GM19025 (cell line): ENCODE data around the gene NPC2.

Experiments used
- ATAC-seq: cut with Tn5 transposase; IDR thresholded peaks from one replicate; pipeline ENCODE4 v1.9.1; 2021; ENCODE audit warnings: mild to moderate bottlenecking, low read depth, moderate library complexity; ENCODE audit not compliant: unreplicated experiment

The NPC2 gene

GRCh38 chr14:74504412-74504811 lies 11.3 kb upstream of the NPC2 start:
- no peak for ATAC-seq

DNA sequence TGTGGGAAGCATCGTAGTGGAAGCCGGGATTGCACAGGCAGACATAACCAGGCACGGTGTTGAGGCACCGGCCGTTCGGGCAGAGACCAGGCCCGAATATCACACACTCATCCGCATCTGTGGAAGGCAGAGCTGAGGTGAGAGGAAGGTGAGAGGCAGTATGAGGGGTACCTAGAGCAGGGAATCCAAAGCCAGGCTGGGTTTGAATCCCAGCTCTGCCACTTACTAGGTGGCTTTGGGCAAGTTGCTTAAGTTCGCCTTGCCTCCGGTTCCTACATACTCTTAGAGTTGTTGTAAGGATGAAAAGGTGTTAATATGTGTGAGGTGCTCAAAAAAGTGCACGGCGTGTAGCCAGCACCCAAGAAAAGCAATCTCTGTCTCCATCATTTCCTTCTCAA lies 10.8 kb upstream of the NPC2 start:
- ATAC-seq, result no peak

GRCh38 chr14:74503291-74503937 lies 10.3 kb upstream of the NPC2 start:
- no peak for ATAC-seq

- ATAC-seq, result no peak
Measured at GRCh38 chr14:74502236-74503019, 9.3 kb upstream of the NPC2 start.

- ATAC-seq, result no peak
Measured at GRCh38 chr14:74501691-74502090, 8.6 kb upstream of the NPC2 start.

DNA sequence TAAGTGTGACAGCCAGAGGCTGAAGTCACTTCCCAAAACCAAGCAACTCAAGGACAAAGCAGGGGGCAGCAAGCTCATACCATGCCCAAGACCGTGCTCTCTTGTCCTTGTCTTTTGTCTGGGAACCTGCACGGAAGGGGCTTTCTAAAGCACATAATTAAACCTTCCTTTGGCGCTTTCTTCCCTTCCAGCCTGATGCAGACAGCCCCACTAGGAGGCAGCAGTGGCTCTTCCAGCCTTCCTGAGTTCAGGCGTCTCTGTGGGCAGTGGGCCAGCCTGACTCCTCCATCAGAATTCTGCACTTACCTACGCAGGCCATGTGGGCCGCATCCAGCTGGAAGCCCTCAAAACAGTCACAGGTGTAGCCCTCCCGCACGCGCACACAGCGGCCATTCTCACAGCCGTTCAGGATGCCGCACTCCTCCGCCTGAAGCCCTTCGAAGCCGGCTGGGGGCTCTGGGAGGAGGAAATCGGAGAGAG lies 8.1 kb upstream of the NPC2 start:
- no peak for ATAC-seq

DNA sequence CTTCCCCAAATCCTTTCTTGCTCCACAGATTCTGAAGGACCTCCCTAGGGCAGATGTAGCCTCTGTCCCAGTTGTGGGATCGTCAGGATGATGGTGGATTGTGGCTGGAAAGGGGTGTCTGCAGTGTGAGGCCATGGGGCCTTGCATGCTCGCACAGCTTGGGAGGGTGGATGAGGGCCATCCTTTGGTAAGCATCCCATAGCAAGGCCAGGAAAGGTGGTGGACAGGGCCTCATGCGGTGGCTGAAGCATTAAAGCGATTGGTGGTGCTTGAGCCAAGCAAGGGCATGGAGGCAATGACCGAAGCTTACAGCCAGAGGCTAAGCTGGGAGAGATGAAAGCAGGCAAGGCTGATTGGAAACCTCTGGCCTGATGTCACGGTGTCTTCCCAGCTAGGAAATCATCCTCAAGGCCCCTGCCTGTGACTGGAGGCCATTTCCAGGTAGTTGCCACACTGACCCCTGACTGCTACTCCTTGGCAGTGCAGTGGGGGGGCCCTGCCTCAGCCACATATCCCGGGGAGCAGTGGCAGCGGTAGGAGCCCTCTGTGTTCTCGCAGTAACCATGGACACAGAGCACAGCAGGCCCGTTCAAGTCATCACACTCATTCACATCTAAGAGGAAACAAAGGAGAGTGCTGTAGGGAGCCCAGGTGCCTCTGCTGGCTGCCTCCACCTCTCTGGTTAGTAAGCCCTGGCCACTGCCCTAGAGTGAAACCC lies 7.5 kb upstream of the NPC2 start:
- no peak for ATAC-seq

DNA sequence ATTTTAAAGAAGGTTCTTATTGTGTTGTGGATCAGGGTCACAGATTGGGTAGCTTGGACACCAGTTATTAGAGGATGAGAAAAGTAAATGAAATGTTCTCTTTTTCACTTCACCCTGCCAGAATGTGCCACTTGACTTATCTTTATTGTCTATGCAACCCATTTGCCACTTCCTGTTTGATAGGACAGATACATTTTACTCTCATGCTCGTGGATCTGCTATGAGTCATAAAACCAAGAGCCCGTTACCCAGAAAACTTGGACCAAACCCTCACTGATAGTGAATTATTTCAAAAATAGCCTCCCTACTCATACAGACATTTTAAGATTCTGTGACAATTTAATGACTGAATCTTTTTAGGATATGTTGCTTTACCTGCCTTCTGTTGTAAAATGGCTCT lies 2.3 kb upstream of the NPC2 start:
- ATAC-seq, result no peak

DNA sequence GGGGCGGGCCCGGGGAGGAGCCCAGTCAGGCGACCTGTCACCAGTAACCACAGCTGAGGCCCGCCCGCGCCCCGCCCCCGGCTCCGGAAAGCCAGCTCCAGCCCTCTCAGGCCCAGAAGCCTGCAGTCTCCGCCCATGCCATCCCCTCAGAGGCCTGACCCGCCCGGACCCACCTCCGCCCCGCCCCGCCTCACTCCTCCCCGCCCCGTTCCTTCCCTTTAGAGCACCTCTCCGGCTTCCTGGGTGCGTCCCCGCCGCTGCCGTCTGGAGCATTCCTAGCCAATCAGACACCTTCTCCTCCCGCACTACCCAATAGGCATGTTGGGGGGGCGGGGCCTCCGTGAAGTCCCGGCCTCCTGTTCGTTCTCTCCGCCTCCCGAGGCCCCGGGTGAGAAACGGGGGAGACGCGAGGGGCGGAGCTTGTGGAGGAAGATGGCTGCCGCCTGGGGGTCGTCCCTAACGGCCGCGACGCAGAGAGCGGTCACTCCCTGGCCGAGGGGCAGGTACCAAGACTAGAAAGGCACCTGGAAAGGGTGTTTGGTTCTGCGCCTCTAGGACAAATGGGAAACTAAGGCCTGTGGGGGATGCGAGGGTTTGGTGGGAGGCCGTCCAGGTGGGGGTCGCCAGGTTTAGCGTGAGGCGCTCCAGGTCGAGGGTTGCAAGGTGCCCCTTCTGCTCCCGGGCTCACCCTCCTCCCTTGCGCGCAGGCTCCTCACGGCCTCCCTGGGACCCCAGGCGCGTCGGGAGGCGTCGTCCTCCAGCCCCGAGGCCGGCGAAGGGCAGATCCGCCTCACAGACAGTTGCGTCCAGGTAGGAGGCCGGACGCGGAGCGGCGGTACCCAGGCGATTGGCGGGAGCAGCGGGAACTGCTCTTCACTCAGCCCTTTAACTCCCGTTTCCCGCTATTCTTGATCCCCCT lies 497 bp upstream of the NPC2 start, which contains the start of gene ISCA2:
TSS of gene ISCA2 (plus strand) at position 423 of the 919 bp plus-strand sequence. CDS start at position 433, 10 bp downstream.
- ATAC-seq, result peak; percentile 87

GRCh38 chr14:74491956-74492775 lies 939 bp downstream of the NPC2 start:
- ATAC-seq, result no peak

DNA sequence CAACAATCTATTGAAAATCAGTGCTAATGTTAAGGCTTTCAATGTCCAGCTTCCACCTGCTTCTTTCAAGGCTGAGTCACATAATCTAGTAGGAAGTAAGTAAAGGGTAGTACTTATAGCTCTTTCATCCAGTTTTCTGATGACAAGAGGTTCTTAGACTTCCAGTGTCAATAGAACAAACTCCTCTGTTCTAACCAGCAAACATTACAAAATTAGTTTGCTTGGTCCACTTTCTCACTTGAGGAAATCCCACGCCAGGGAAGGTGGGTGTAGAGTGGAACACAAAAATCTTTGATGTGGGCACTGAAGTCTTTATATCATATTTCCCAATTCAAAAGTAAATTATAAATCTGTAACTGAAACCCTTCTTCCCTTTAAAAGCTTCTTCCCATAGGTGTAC lies 2.6 kb downstream of the NPC2 start:
- no peak for ATAC-seq

DNA sequence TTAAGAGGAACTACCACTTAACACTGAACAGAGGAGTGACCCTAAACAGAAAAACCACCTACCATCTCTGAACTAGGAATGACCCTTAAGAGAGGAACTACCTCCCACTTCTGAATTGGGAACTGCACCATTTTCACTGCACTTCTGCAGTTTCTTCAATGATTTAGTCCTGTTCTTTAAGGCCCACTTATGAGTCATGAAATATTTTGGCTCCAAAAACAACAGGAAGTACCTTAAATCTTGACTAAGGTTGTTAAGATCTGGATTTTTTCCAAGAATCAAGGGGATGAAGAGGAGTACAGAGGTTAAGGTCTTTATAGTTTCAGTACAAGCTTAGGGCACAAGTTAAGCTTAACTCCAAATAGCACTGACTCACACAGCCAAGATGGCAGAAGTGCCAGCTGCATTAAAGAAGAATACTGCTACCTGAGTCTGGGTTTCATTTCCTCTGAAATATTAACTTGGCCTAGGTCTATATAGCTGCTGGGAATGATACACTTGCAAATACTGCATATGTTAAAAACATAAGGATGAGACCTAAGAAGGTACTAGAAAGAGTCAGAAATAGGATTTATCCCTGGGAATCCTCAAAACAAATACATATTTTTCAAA lies 4.2 kb downstream of the NPC2 start:
- ATAC-seq, result no peak

DNA sequence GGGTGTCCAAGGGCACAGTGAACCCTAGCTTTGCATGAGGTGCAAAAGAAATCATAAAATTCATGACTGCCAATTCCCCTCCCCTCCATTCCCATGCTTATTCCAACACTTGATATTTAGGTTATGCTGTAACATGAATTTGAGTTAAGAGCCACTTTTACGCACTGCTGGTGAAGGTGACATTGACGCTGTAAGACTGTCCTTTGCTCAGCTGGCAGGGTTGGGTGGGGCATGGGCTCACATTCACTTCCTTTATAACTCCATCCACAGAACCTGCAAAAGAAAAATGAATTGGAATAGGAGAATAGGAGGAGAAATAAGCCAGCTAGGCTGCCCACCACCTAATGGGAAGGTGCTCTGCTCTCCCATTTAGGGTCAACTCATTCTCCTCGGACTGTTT lies 6.9 kb downstream of the NPC2 start:
- ATAC-seq, result no peak

DNA sequence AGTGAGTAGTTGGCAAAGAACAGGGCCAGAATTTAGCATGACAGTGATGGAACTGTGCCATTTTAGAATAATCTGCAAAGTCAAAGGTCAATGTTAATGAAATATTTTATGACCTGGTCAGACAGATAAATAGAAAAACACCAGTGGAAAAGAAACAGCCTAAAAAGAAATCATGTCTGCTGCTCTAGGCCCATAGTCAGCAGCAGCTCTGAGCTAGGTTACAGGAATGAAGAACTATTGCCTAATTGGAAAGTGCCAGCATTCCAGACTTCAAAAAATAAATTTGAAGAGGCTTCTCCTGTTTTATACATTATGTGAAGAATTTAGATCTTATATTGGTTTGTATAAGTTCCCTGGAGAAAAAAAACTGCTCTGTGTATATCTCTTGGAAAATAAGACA lies 9.8 kb downstream of the NPC2 start:
- no peak for ATAC-seq

- ATAC-seq, result no peak
Measured at GRCh38 chr14:74482571-74482970, 10.5 kb downstream of the NPC2 start.

DNA sequence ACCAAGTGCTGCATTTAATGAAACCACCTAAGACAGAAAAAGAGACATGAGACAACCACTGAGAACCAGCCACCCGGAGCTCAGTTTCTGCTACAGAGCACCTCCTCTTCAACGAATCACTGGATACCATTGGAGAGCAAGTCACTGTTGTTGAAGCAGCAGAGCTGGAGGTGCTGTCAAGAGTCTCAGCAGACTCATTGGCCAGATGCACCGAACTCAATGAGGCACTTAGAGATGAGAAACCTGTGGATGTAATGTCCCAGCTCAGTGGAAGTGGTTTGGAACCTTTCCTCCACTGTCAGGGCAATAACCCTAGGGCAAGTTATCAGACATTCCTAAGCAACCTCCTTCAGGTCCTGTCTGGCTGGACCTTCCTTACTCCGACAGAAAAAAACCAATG lies 13.1 kb downstream of the NPC2 start:
- ATAC-seq, result no peak

- ATAC-seq, result no peak
Measured at GRCh38 chr14:74478996-74479635, 14.0 kb downstream of the NPC2 start.

GRCh38 chr14:74476607-74477006 lies 16.5 kb downstream of the NPC2 start:
- ATAC-seq, result no peak

DNA sequence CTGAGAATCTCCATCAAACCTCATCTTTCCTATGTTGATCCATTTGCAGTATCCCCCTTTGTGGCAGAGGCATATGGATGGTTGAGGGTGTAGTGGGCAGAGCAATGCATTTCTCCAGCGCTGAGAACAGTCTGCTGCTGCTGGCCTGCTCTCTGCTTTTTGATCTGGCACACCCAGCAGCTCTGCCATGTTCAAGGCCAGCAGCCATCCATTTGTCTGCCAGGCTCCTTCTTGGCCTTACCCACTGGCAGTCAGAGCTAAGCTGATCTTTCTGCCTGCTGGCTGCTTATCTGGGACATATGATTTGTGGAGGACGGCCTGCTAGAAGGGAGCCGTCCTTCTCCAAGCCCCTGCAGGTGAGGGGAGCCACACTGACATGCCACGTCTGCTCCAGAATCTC lies 17.0 kb downstream of the NPC2 start:
- ATAC-seq, result no peak
